PC-9 (cell line): ENCODE results near the gene MBD3. TPM values are rescaled to one million over a fixed set of nuclear protein-coding genes. Genes with fewer than 3 reads are reported as not detected.

Experiments
- BruUV-seq: library from RNA; stranded (reverse); fragments of 400-500 nt; replicated peaks from 2 replicates; lab custom pipeline; 2021; lab: Mats Ljungman, UMichigan
- CTCF ChIA-PET: fragments of 300-600 bp; sonication (Branson Sonifier 250); formaldehyde crosslinking; loops from one replicate; lab custom pipeline; 2022; ENCODE audit warnings: antibody characterized with exemption; lab: Charles Lee
- POLR2A ChIA-PET: fragments of 300-600 bp; sonication (Branson Sonifier 250); formaldehyde crosslinking; loops from one replicate; lab custom pipeline; 2022; ENCODE audit warnings: antibody characterized with exemption; ENCODE audit not compliant: unreplicated experiment; lab: Charles Lee
- DNase-seq, 2 experiments: peaks; one replicate each; pipeline versions ENCODE4 v3.0.0 to v3.0.0-alpha.2; 2015 to 2022; ENCODE audit warnings: mixed read lengths in 1 of 2
- H2AFZ ChIP-seq: fragments of 200-600 bp; sonication (generic); 2 replicates; pipeline ENCODE4 v1.8.1; 2017; ENCODE audit warnings: antibody characterized with exemption
- H3F3A ChIP-seq: fragments of 200-600 bp; sonication (generic); 2 replicates; pipeline ENCODE4 v1.8.1; 2017; ENCODE audit warnings: antibody characterized with exemption, mild to moderate bottlenecking, low read depth; ENCODE audit not compliant: insufficient read depth
- H3K27ac ChIP-seq: fragments of 200-600 bp; sonication (generic); 2 replicates; pipeline ENCODE4 v1.6.1; 2016; ENCODE audit warnings: mixed run types
- H3K27me3 ChIP-seq: fragments of 200-600 bp; sonication (generic); 2 replicates; pipeline ENCODE4 v1.6.1; 2016; ENCODE audit warnings: low read depth, mixed run types; ENCODE audit not compliant: insufficient read depth
- H3K36me3 ChIP-seq: fragments of 200-600 bp; sonication (generic); 2 replicates; pipeline ENCODE4 v1.6.1; 2016; ENCODE audit warnings: low read depth, mixed run types
- H3K4me1 ChIP-seq: fragments of 200-600 bp; sonication (generic); replicated peaks from 2 replicates; pipeline ENCODE4 v1.6.1; 2016; ENCODE audit warnings: mixed run types; ENCODE audit not compliant: insufficient read depth
- H3K4me2 ChIP-seq: fragments of 200-600 bp; sonication (generic); 2 replicates; pipeline ENCODE4 v1.6.1; 2017; ENCODE audit warnings: mixed run types
- H3K4me3 ChIP-seq: fragments of 200-600 bp; sonication (generic); 2 replicates; pipeline ENCODE4 v1.6.1; 2016; ENCODE audit warnings: mixed run types
- H3K79me2 ChIP-seq: fragments of 200-600 bp; sonication (generic); 2 replicates; pipeline ENCODE4 v1.6.1; 2017; ENCODE audit warnings: low read depth, mixed run types
- H3K9me2 ChIP-seq: fragments of 200-600 bp; sonication (generic); 2 replicates; pipeline ENCODE4 v1.8.1; 2017; ENCODE audit warnings: mild to moderate bottlenecking; ENCODE audit not compliant: insufficient read depth
- H3K9me3 ChIP-seq: fragments of 200-600 bp; sonication (generic); 2 replicates; pipeline ENCODE4 v1.8.1; 2016; ENCODE audit warnings: low read depth; ENCODE audit not compliant: insufficient read depth
- H4K20me1 ChIP-seq: fragments of 200-600 bp; sonication (generic); 2 replicates; pipeline ENCODE4 v1.8.1; 2017; ENCODE audit not compliant: insufficient read depth
- CTCF ChIP-seq: fragments of 200-600 bp; sonication (generic); conservative IDR thresholded peaks from 2 replicates; pipeline ENCODE4 v1.6.1; 2017; ENCODE audit warnings: mixed run types, antibody characterized with exemption, mild to moderate bottlenecking, moderate library complexity
- EZH2 ChIP-seq: fragments of 200-600 bp; sonication (generic); IDR thresholded peaks from 2 replicates; pipeline ENCODE4 v1.8.0; 2017; ENCODE audit warnings: antibody characterized with exemption, low read depth
- intact Hi-C: fragments of 100-400 bp; cut with micrococcal nuclease; formaldehyde crosslinking; loops from one replicate; pipeline ENCODE4 v1.10.0; 2022; ENCODE audit not compliant: unreplicated experiment
- total RNA-seq: library from RNA; stranded (reverse); gene quantifications from 2 replicates; pipeline ENCODE4 v1.2.3, GENCODE V29; 2021

Gene MBD3
- total RNA-seq, 1 experiment from 2014 or later: 129 TPM

- H3K4me3 ChIP-seq: no peak overlapping the region
- no peak for DNase-seq
- H4K20me1 ChIP-seq: no peaks in the 10 kb centered on the region
- BruUV-seq: no TSS peak
- H3K9me2 ChIP-seq: no peaks in the 10 kb centered on the region
- H3K79me2 ChIP-seq: no peaks in the 10 kb centered on the region
- intact Hi-C loops: no loop called here
- H3K9me3 ChIP-seq: no peaks in the 10 kb centered on the region
- POLR2A ChIA-PET: no interaction called here
- no peak overlapping the region for H3K4me2 ChIP-seq
- no peak overlapping the region for H2AFZ ChIP-seq
- CTCF ChIA-PET: no interaction called here
- no peaks in the 10 kb centered on the region for H3K4me1 ChIP-seq
- no peak for TF ChIP-seq EZH2
- TF ChIP-seq CTCF: no peak
- H3K27ac ChIP-seq: no peak overlapping the region
- no peaks in the 10 kb centered on the region for H3K36me3 ChIP-seq
- H3K27me3 ChIP-seq: 0 out of 2 replicates have a peak, but pooled peaks cover 8% of the 10 kb centered on the region
- no peaks in the 10 kb centered on the region for H3F3A ChIP-seq
Observed at GRCh38 chr19:1526066-1526778, 66.4 kb downstream of the MBD3 start.

GRCh38 chr19:1525343-1525742 is 67.3 kb downstream of the MBD3 start:
- Histone ChIP-seq H3K4me3 (no peak overlapping the region), H3K4me1 (no peaks in the 10 kb centered on the region), H3K27ac (no peak overlapping the region), H3K79me2 (no peaks in the 10 kb centered on the region), H3K4me2 (no peak overlapping the region), H3K9me2 (no peaks in the 10 kb centered on the region), H4K20me1 (no peaks in the 10 kb centered on the region), H3F3A (no peaks in the 10 kb centered on the region), H3K27me3 (0 out of 2 replicates have a peak, but pooled peaks cover 8% of the 10 kb centered on the region), H3K36me3 (no peaks in the 10 kb centered on the region), H2AFZ (no peak overlapping the region), H3K9me3 (no peaks in the 10 kb centered on the region)
- ChIA-PET POLR2A (no interaction called here), CTCF (no interaction called here)
- TF ChIP-seq EZH2 (no peak), CTCF (no peak)
- intact Hi-C loops: no loop called here
- no TSS peak for BruUV-seq
- no peak for DNase-seq

- intact Hi-C loops: no loop called here
- Histone ChIP-seq H2AFZ (no peak overlapping the region), H3K36me3 (no peaks in the 10 kb centered on the region), H3K79me2 (no peaks in the 10 kb centered on the region), H3K4me2 (no peak overlapping the region), H3F3A (no peaks in the 10 kb centered on the region), H3K27ac (no peak overlapping the region), H3K4me3 (no peak overlapping the region), H4K20me1 (no peaks in the 10 kb centered on the region), H3K4me1 (no peaks in the 10 kb centered on the region), H3K9me3 (no peaks in the 10 kb centered on the region), H3K27me3 (0 out of 2 replicates have a peak, but pooled peaks cover 5% of the 10 kb centered on the region), H3K9me2 (no peaks in the 10 kb centered on the region)
- CTCF ChIA-PET: no interaction called here
- TF ChIP-seq CTCF (no peak), EZH2 (no peak)
- no TSS peak for BruUV-seq
- no peak for DNase-seq
- POLR2A ChIA-PET: no interaction called here
Observed at GRCh38 chr19:1524972-1525325, 67.7 kb downstream of the MBD3 start.
